GM18505 (cell line): ENCODE results near the gene GPX4.
A peak's percentile ranks its signal among the peaks of the same experiment; 100 is the strongest.

ENCODE experiments used
- ATAC-seq: cut with Tn5 transposase; IDR thresholded peaks from one replicate; pipeline ENCODE4 v1.9.1; 2021; ENCODE audit not compliant: unreplicated experiment
- POLR2A ChIP-seq: IDR thresholded peaks from 4 replicates; pipeline ENCODE4 v1.6.1; 2011; ENCODE audit warnings: borderline replicate concordance; ENCODE audit not compliant: insufficient read depth, insufficient read length; ENCODE audit errors: extremely low read depth

GPX4 gene

GRCh38 chr19:1073063-1073955 lies 30.5 kb upstream of the GPX4 start:
- ATAC-seq: no peak
- TF ChIP-seq POLR2A: no peak

- no peak for TF ChIP-seq POLR2A
- ATAC-seq: no peak
Measured at GRCh38 chr19:1073956-1074517, 29.8 kb upstream of the GPX4 start.

- ATAC-seq: no peak
- TF ChIP-seq POLR2A: peak; percentile 26
Measured at GRCh38 chr19:1074544-1075283, 29.1 kb upstream of the GPX4 start.

GRCh38 chr19:1076046-1076386 lies 27.8 kb upstream of the GPX4 start:
- ATAC-seq: no peak
- no peak for TF ChIP-seq POLR2A

GRCh38 chr19:1076951-1077350 lies 26.8 kb upstream of the GPX4 start:
- TF ChIP-seq POLR2A: peak; percentile 22
- ATAC-seq: peak; percentile 51

- TF ChIP-seq POLR2A: no peak
- ATAC-seq: no peak
Measured at GRCh38 chr19:1079566-1080111, 24.2 kb upstream of the GPX4 start.

GRCh38 chr19:1080360-1081161 lies 23.2 kb upstream of the GPX4 start:
- TF ChIP-seq POLR2A: no peak
- ATAC-seq: no peak

GRCh38 chr19:1081301-1082164 lies 22.3 kb upstream of the GPX4 start:
- no peak for ATAC-seq

GRCh38 chr19:1082165-1082927 lies 21.4 kb upstream of the GPX4 start:
- no peak for ATAC-seq
- no peak for TF ChIP-seq POLR2A

More at GRCh38 chr19:1081301-1082164, 22.3 kb upstream of the GPX4 start:
- TF ChIP-seq POLR2A: peak; percentile 6

- ATAC-seq: no peak
- no peak for TF ChIP-seq POLR2A
Measured at GRCh38 chr19:1082928-1083816, 20.6 kb upstream of the GPX4 start.
